Liver (tissue), 9 donors: ENCODE measurements around the gene PDE4B. TPM values are rescaled to one million over a fixed set of nuclear protein-coding genes. Genes with fewer than 3 reads are reported as not detected.

ENCODE experiments used
- DNase-seq: peaks from one replicate; pipeline ENCODE4 v3.0.0-alpha.2; 2017; ENCODE audit warnings: low spot score
- H3K27ac ChIP-seq, 2 donors: one replicate each; pipeline ENCODE4 v1.7.0; 2013; ENCODE audit warnings: inconsistent platforms in 2 of 2, low read length in 2 of 2, control low read depth in 1 of 2, low read depth in 1 of 2, mild to moderate bottlenecking in 1 of 2
- H3K27me3 ChIP-seq, 4 donors: one replicate each; pipeline versions ENCODE4 v1.6.1 to v1.7.0; 2013; ENCODE audit warnings: low read length in 3 of 4, inconsistent platforms in 1 of 4, mild to moderate bottlenecking in 1 of 4, moderate library complexity in 1 of 4; ENCODE audit not compliant: control insufficient read depth in 4 of 4, insufficient read depth in 4 of 4
- H3K36me3 ChIP-seq, 4 donors: one replicate each; pipeline versions ENCODE4 v1.6.1 to v1.7.0; 2013; ENCODE audit warnings: low read length in 3 of 4, mild to moderate bottlenecking in 3 of 4, low read depth in 1 of 4, moderate library complexity in 1 of 4; ENCODE audit not compliant: control insufficient read depth in 4 of 4, insufficient read depth in 3 of 4
- H3K4me1 ChIP-seq, 4 donors: one replicate each; pipeline versions ENCODE4 v1.6.1 to v1.7.0; 2013; ENCODE audit warnings: low read length in 3 of 4, mild to moderate bottlenecking in 3 of 4, moderate library complexity in 1 of 4; ENCODE audit not compliant: control insufficient read depth in 4 of 4, insufficient read depth in 4 of 4
- H3K4me3 ChIP-seq, 3 donors: one replicate each; pipeline versions ENCODE4 v1.6.1 to v1.7.0; 2013; ENCODE audit warnings: low read length in 3 of 3, control low read depth in 1 of 3, low read depth in 1 of 3, mild to moderate bottlenecking in 1 of 3
- H3K9ac ChIP-seq, 2 donors: one replicate each; pipeline ENCODE4 v1.7.0; 2013; ENCODE audit warnings: low read length in 2 of 2, mild to moderate bottlenecking in 2 of 2, moderate library complexity in 2 of 2, control low read depth in 1 of 2, low read depth in 1 of 2
- H3K9me3 ChIP-seq, 4 donors: one replicate each; pipeline versions ENCODE4 v1.6.1 to v1.7.0; 2013; ENCODE audit warnings: low read length in 3 of 4; ENCODE audit not compliant: control insufficient read depth in 4 of 4
- ATF3 ChIP-seq: IDR thresholded peaks from 2 replicates; pipeline ENCODE4 v1.6.1; 2016; ENCODE audit warnings: antibody characterized with exemption
- CTCF ChIP-seq: fragments of 150-350 bp; IDR thresholded peaks from 2 replicates; pipeline ENCODE4 v1.5.1; 2017; ENCODE audit warnings: improper control_type of control experiment, low read depth, low read length; ENCODE audit not compliant: missing input control
- EGR1 ChIP-seq, 2 donors: IDR thresholded peaks; 2 replicates each; pipeline ENCODE4 v1.6.1; 2016 to 2018; ENCODE audit warnings: antibody characterized with exemption in 2 of 2, low read depth in 2 of 2
- FOXA1 ChIP-seq: IDR thresholded peaks from 2 replicates; pipeline ENCODE4 v1.6.1; 2016; ENCODE audit warnings: antibody characterized with exemption
- FOXA2 ChIP-seq: IDR thresholded peaks from 2 replicates; pipeline ENCODE4 v1.6.1; 2016; ENCODE audit warnings: antibody characterized with exemption
- GABPA ChIP-seq, 2 donors: IDR thresholded peaks in 1 of 2; conservative IDR thresholded peaks in 1 of 2; 2 replicates each; pipeline ENCODE4 v1.6.1; 2016; ENCODE audit warnings: antibody characterized with exemption in 2 of 2, mild to moderate bottlenecking in 1 of 2, moderate library complexity in 1 of 2
- HNF4A ChIP-seq, 2 donors: conservative IDR thresholded peaks; 2 replicates each; pipeline ENCODE4 v1.6.1; 2016; ENCODE audit warnings: antibody characterized with exemption in 2 of 2, mild to moderate bottlenecking in 2 of 2
- HNF4G ChIP-seq: IDR thresholded peaks from 2 replicates; pipeline ENCODE4 v1.6.1; 2016; ENCODE audit warnings: antibody characterized with exemption
- JUND ChIP-seq, 2 donors: IDR thresholded peaks; 2 replicates each; pipeline ENCODE4 v1.6.1; 2016; ENCODE audit warnings: antibody characterized with exemption in 2 of 2
- MAX ChIP-seq: IDR thresholded peaks from 2 replicates; pipeline ENCODE4 v1.6.1; 2016; ENCODE audit warnings: antibody characterized with exemption
- NR2F2 ChIP-seq: IDR thresholded peaks from 2 replicates; pipeline ENCODE4 v1.6.1; 2016; ENCODE audit warnings: antibody characterized with exemption
- RAD21 ChIP-seq, 2 donors: IDR thresholded peaks; 2 replicates each; pipeline ENCODE4 v1.6.1; 2016; ENCODE audit warnings: antibody characterized with exemption in 2 of 2, mild to moderate bottlenecking in 2 of 2
- REST ChIP-seq: IDR thresholded peaks from 2 replicates; pipeline ENCODE4 v1.6.1; 2016; ENCODE audit warnings: antibody characterized with exemption, mild to moderate bottlenecking
- RXRA ChIP-seq, 2 donors: IDR thresholded peaks; 2 replicates each; pipeline ENCODE4 v1.6.1; 2017 to 2018; ENCODE audit warnings: antibody characterized with exemption in 2 of 2, mild to moderate bottlenecking in 1 of 2
- SP1 ChIP-seq: IDR thresholded peaks from 2 replicates; pipeline ENCODE4 v1.6.1; 2018; ENCODE audit warnings: antibody characterized with exemption, mild to moderate bottlenecking
- TAF1 ChIP-seq: conservative IDR thresholded peaks from 2 replicates; pipeline ENCODE4 v1.6.1; 2016; ENCODE audit warnings: antibody characterized with exemption, mild to moderate bottlenecking
- YY1 ChIP-seq: IDR thresholded peaks from 2 replicates; pipeline ENCODE4 v1.6.1; 2016; ENCODE audit warnings: antibody characterized with exemption, mild to moderate bottlenecking
- ZBTB33 ChIP-seq: IDR thresholded peaks from 2 replicates; pipeline ENCODE4 v1.6.1; 2016; ENCODE audit warnings: antibody characterized with exemption
- WGBS: extraction: QIAGEN DNeasy Blood & Tissue Kit; methylation state at CpG from one replicate; pipeline ENCODE4 v1.1.7; 2013; 5-methylcytosine and 5-hydroxymethylcytosine counted together
- polyA plus RNA-seq, 2 donors: library from polyadenylated mRNA; stranded (reverse) in 1 of 2; unstranded in 1 of 2; fragments of 200-250 nt in 1 of 2; fragments of >200 nt in 1 of 2; fragmentation: Nextera tagmentation in 1 of 2; extraction: Ambion mirVana in 1 of 2; gene quantifications; one replicate each; pipeline versions ENCODE4 v1.2.1 to v1.2.3, GENCODE V29; 2013 to 2015
- total RNA-seq, 2 donors: library from RNA; depleted of rRNA; stranded (reverse); fragments of >200 nt; gene quantifications; one replicate each; pipeline ENCODE4 v1.2.3, GENCODE V29; 2014
- donor health status: healthy.
- donor health status: healthy.
- donor health status: healthy.
- donor health status: healthy.
- donor health status: healthy.

PDE4B gene
- total and polyA plus RNA-seq, 4 donors = 1.9 to 3.9 (median 2.7) TPM

- Histone ChIP-seq H3K27me3 (peaks cover 0 to 5% (median 0%) of the 10 kb centered on the region in 4 donors), H3K4me3 (no peak overlapping the region), H3K9ac (no peak overlapping the region), H3K36me3 (no peaks in the 10 kb centered on the region), H3K27ac (no peak overlapping the region), H3K4me1 (no peaks in the 10 kb centered on the region), H3K9me3 (no peaks in the 10 kb centered on the region)
- DNase-seq = no peak
- TF ChIP-seq CTCF = no peak
- no peak for TF ChIP-seq ZBTB33
- no peak for TF ChIP-seq JUND (IDR thresholded peaks at IDR 0.05)
- no peak for TF ChIP-seq TAF1
- TF ChIP-seq RXRA (IDR thresholded peaks at IDR 0.05) = no peak
- TF ChIP-seq REST = no peak
- no peak for TF ChIP-seq YY1
- no peak for TF ChIP-seq HNF4A (conservative IDR thresholded peaks at IDR 0.05)
- no peak for TF ChIP-seq NR2F2
- no peak for TF ChIP-seq GABPA (IDR thresholded peaks at IDR 0.05 in 1 of 2, conservative IDR thresholded peaks at IDR 0.05 in 1 of 2)
- TF ChIP-seq FOXA1 = no peak
- no peak for TF ChIP-seq HNF4G
- TF ChIP-seq FOXA2 = no peak
- TF ChIP-seq MAX = no peak
- TF ChIP-seq RAD21 (IDR thresholded peaks at IDR 0.05) = no peak
- no peak for TF ChIP-seq SP1
- no peak for TF ChIP-seq EGR1 (IDR thresholded peaks at IDR 0.05; ENCODE audit: low read depth in 2 of 2)
- TF ChIP-seq ATF3 = no peak
- WGBS = 60% methylated on average over 1 of the region's 1 CpG
Observed at GRCh38 chr1:65804584-65804983, 11.9 kb downstream of the PDE4B start.
